ENCODE results near the gene CNIH3.

CNIH3 gene

GRCh38 chr1:224736619-224737352, 120.7 kb downstream of the CNIH3 start:
- no peak for TF ChIP-seq CTCF (IDR thresholded peaks at IDR 0.05)
- no peaks in the 10 kb centered on the region for H3K4me1 ChIP-seq
- no peak overlapping the region for H3K27ac ChIP-seq
- no peak overlapping the region for H3K4me2 ChIP-seq (ENCODE audit: low read length)
- no peaks in the 10 kb centered on the region for H3K9me3 ChIP-seq (ENCODE audit: control insufficient read depth, low read length)
- no peak overlapping the region for H3K9ac ChIP-seq
- no peaks in the 10 kb centered on the region for H3K79me2 ChIP-seq
- H3K36me3 ChIP-seq (ENCODE audit: control insufficient read depth, insufficient read depth, low read length) = no peaks in the 10 kb centered on the region
- no peaks in the 10 kb centered on the region for H3K27me3 ChIP-seq (ENCODE audit: control insufficient read depth, insufficient read depth, low read length)
- no peak overlapping the region for H3K4me3 ChIP-seq (ENCODE audit: low read depth, low read length)
- H2AFZ ChIP-seq = no peak overlapping the region

- TF ChIP-seq CTCF (IDR thresholded peaks at IDR 0.05) = no peak
- Histone ChIP-seq H3K79me2 (no peaks in the 10 kb centered on the region), H3K4me1 (no peaks in the 10 kb centered on the region), H3K27me3 (ENCODE audit: control insufficient read depth, insufficient read depth, low read length) (no peaks in the 10 kb centered on the region), H3K36me3 (ENCODE audit: control insufficient read depth, insufficient read depth, low read length) (no peaks in the 10 kb centered on the region), H3K9ac (no peak overlapping the region), H3K4me2 (ENCODE audit: low read length) (no peak overlapping the region), H3K27ac (no peak overlapping the region), H3K9me3 (ENCODE audit: control insufficient read depth, low read length) (no peaks in the 10 kb centered on the region), H2AFZ (no peak overlapping the region), H3K4me3 (ENCODE audit: low read depth, low read length) (no peak overlapping the region)
Measured at GRCh38 chr1:224737353-224737727, 121.2 kb downstream of the CNIH3 start.

- Histone ChIP-seq H3K9me3 (ENCODE audit: control insufficient read depth, low read length) (no peaks in the 10 kb centered on the region), H3K4me3 (ENCODE audit: low read depth, low read length) (no peak overlapping the region), H3K79me2 (no peaks in the 10 kb centered on the region), H3K27ac (no peak overlapping the region), H3K4me2 (ENCODE audit: low read length) (no peak overlapping the region), H2AFZ (no peak overlapping the region), H3K36me3 (ENCODE audit: control insufficient read depth, insufficient read depth, low read length) (no peaks in the 10 kb centered on the region), H3K27me3 (ENCODE audit: control insufficient read depth, insufficient read depth, low read length) (no peaks in the 10 kb centered on the region), H3K4me1 (no peaks in the 10 kb centered on the region), H3K9ac (no peak overlapping the region)
- no peak for TF ChIP-seq CTCF (IDR thresholded peaks at IDR 0.05)
Measured at GRCh38 chr1:224739303-224739996, 123.3 kb downstream of the CNIH3 start.

GRCh38 chr1:224739997-224740684, 124.0 kb downstream of the CNIH3 start:
- Histone ChIP-seq H3K27me3 (ENCODE audit: control insufficient read depth, insufficient read depth, low read length) (no peaks in the 10 kb centered on the region), H2AFZ (no peak overlapping the region), H3K4me1 (no peaks in the 10 kb centered on the region), H3K79me2 (no peaks in the 10 kb centered on the region), H3K27ac (no peak overlapping the region), H3K9ac (no peak overlapping the region), H3K4me3 (ENCODE audit: low read depth, low read length) (no peak overlapping the region), H3K4me2 (ENCODE audit: low read length) (no peak overlapping the region), H3K9me3 (ENCODE audit: control insufficient read depth, low read length) (no peaks in the 10 kb centered on the region), H3K36me3 (ENCODE audit: control insufficient read depth, insufficient read depth, low read length) (no peaks in the 10 kb centered on the region)
- no peak for TF ChIP-seq CTCF (IDR thresholded peaks at IDR 0.05)

All from parathyroid adenoma (tissue), 2 donors.